Spleen (tissue), 11 donors: ENCODE data around the gene TSFM. TPM values are rescaled to one million over a fixed set of nuclear protein-coding genes. Genes with fewer than 3 reads are reported as not detected.
A peak's percentile ranks its signal among the peaks of the same experiment; 100 is the strongest.

Experiments used
- DNase-seq: peaks from one replicate; pipeline ENCODE4 v3.0.0-alpha.2; 2020
- H3K27ac ChIP-seq, 8 donors: fragments of 200-600 bp; sonication (generic) in 7 of 8; 1 replicate in 4 of 8; 2 replicates in 4 of 8; pipeline versions ENCODE4 v1.5.0 to v1.8.0; 2016 to 2021; ENCODE audit warnings: inconsistent platforms in 4 of 8, mild to moderate bottlenecking in 4 of 8, moderate library complexity in 1 of 8
- H3K27me3 ChIP-seq, 7 donors: fragments of 200-600 bp; sonication (generic) in 6 of 7; replicated peaks in 1 of 7; 1 replicate in 4 of 7; 2 replicates in 3 of 7; pipeline versions ENCODE4 v1.5.0 to v1.8.0; 2016 to 2021; ENCODE audit warnings: inconsistent platforms in 3 of 7, mild to moderate bottlenecking in 1 of 7
- H3K36me3 ChIP-seq, 6 donors: fragments of 200-600 bp; sonication (generic) in 5 of 6; 1 replicate in 4 of 6; 2 replicates in 2 of 6; pipeline versions ENCODE4 v1.5.0 to v1.8.0; 2016 to 2021; ENCODE audit warnings: inconsistent platforms in 2 of 6
- H3K4me1 ChIP-seq, 6 donors: fragments of 200-600 bp; sonication (generic) in 5 of 6; 1 replicate in 3 of 6; 2 replicates in 3 of 6; pipeline versions ENCODE4 v1.5.0 to v1.8.0; 2016 to 2021; ENCODE audit warnings: inconsistent platforms in 3 of 6
- H3K4me3 ChIP-seq, 8 donors: fragments of 200-600 bp; sonication (generic) in 7 of 8; 1 replicate in 4 of 8; 2 replicates in 4 of 8; pipeline versions ENCODE4 v1.5.0 to v1.8.0; 2016 to 2021; ENCODE audit warnings: inconsistent platforms in 4 of 8, mild to moderate bottlenecking in 4 of 8, moderate library complexity in 2 of 8
- H3K9me3 ChIP-seq, 8 donors: fragments of 200-600 bp; sonication (generic) in 7 of 8; 1 replicate in 4 of 8; 2 replicates in 4 of 8; pipeline versions ENCODE4 v1.5.0 to v1.8.0; 2016 to 2021; ENCODE audit warnings: inconsistent platforms in 4 of 8
- POLR2A ChIP-seq, 3 donors: fragments of 450-650 bp; IDR thresholded peaks; one replicate each; pipeline ENCODE4 v1.5.1; 2017; ENCODE audit warnings: antibody characterized with exemption in 3 of 3, mild to moderate bottlenecking in 1 of 3
- POLR2AphosphoS5 ChIP-seq, 3 donors: sonication (generic); formaldehyde crosslinking; IDR thresholded peaks; one replicate each; pipeline ENCODE4 v1.5.1; 2017; ENCODE audit warnings: antibody characterized with exemption in 3 of 3
- WGBS, 5 donors: extraction: QIAGEN DNeasy Blood & Tissue Kit in 3 of 5; methylation state at CpG; one replicate each; pipeline versions ENCODE4 v1.1.5 to v1.1.7; 2013 to 2018; 5-methylcytosine and 5-hydroxymethylcytosine counted together
- intact Hi-C: fragments of 100-400 bp; cut with DNase I; formaldehyde crosslinking; loops from one replicate; pipeline ENCODE4 v1.15.0; 2023; ENCODE audit warnings: low total_unique reads
- polyA plus RNA-seq, 3 donors: library from polyadenylated mRNA; stranded (reverse); fragments of 200-250 nt; gene quantifications; one replicate each; pipeline ENCODE4 v1.2.1, GENCODE V29; 2013
- total RNA-seq, 7 donors: library from RNA; depleted of rRNA in 3 of 7; stranded (reverse); fragments of >200 nt in 3 of 7; fragmentation: NEBNext Ultra II Directional in 4 of 7; extraction: Animal tissue kit (Norgen Biotek cat#: 25700) in 4 of 7; gene quantifications; one replicate each; pipeline versions ENCODE4 v1.1.0 to v1.2.1, GENCODE V29; 2016 to 2021
- TF ChIP-seq, protein P1 (sequence below), 11 experiments: fragments of 200-600 bp in 7 of 11; fragments of 450-650 bp in 4 of 11; sonication (generic) in 4 of 11; IDR thresholded peaks in 8 of 11; conservative IDR thresholded peaks in 3 of 11; 1 replicate in 7 of 11; 2 replicates in 4 of 11; pipeline versions ENCODE4 v1.4.0 to v1.8.0; 2016 to 2021; ENCODE audit warnings: antibody characterized with exemption in 11 of 11, inconsistent platforms in 4 of 11, mild to moderate bottlenecking in 1 of 11
- donor health status: healthy with polysubstance abuse.
- donor health status: DM: no; HTN: no; CAD: no; lungs with moderate emphysema.
- donor health status: DM: no; HTN: no; CAD: no.
- donor health status: Bipolar disorder and iron deficiency.
- donor health status: healthy.
- donor health status: DM: no; HTN: no; CAD: no.
- donor health status: DM: yes; HTN: yes; CAD: no.

Gene TSFM
- total and polyA plus RNA-seq, 10 donors: 13.2 to 38.2 (median 18.1) TPM

DNA sequence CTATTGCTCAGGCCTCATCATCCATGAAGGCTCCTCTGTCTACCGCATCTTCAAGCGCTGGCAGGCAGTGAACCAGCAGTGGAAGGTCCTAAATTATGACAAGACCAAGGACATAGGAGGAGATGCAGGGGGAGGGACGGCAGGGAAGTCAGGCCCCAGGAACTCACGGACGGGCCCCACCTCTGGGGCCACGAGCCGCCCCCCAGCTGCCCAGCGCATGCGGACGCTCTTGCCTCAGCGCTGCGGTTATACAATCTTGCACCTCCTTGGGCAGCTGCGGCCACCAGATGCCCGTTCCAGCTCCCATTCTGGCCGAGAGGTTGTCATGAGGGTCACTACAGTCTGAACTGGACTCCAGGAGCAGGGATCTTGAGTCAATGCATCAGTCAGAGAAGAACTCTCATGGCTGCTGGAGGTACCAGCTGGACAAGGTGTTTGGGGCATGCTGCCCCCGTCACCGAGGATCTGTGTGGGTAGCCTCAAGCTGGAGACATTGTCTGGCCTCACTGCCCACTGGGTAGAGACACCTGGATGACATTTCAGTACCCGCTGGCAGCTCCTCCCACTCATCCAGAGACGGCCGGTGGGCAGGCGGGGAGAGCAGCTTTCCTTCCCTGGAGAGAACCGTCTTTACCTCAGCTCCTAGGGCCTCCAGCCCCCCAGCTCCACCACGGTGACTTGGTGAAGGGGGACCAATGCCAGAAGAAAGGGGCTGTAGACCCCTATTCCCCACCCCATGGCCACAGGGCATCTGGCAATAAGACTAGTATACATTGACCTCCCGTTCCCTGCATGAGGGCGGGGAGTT is 23.8 kb upstream of the TSFM start:
- Histone ChIP-seq H3K36me3 (peaks cover 0 to 23% (median 19%) of the 10 kb centered on the region in 6 donors), H3K4me3 (no peak overlapping the region), H3K9me3 (no peaks in the 10 kb centered on the region), H3K27ac (no peak overlapping the region), H3K4me1 (peaks cover 11 to 47% (median 27%) of the 10 kb centered on the region in 6 donors), H3K27me3 (peaks cover 0 to 17% (median 0%) of the 10 kb centered on the region in 7 donors)
- intact Hi-C loops: no loop called here
- 89 to 97% (median 94%) methylated on average over 15 to 25 of the region's 25 CpGs for WGBS, 5 donors
- DNase-seq: no peak
- TF ChIP-seq POLR2AphosphoS5 (IDR thresholded peaks at IDR 0.05) (peak in 1 of 3 donors; percentile 21), POLR2A (IDR thresholded peaks at IDR 0.05) (no peak)
- TF ChIP-seq, protein P1, sequence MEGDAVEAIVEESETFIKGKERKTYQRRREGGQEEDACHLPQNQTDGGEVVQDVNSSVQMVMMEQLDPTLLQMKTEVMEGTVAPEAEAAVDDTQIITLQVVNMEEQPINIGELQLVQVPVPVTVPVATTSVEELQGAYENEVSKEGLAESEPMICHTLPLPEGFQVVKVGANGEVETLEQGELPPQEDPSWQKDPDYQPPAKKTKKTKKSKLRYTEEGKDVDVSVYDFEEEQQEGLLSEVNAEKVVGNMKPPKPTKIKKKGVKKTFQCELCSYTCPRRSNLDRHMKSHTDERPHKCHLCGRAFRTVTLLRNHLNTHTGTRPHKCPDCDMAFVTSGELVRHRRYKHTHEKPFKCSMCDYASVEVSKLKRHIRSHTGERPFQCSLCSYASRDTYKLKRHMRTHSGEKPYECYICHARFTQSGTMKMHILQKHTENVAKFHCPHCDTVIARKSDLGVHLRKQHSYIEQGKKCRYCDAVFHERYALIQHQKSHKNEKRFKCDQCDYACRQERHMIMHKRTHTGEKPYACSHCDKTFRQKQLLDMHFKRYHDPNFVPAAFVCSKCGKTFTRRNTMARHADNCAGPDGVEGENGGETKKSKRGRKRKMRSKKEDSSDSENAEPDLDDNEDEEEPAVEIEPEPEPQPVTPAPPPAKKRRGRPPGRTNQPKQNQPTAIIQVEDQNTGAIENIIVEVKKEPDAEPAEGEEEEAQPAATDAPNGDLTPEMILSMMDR (IDR thresholded peaks at IDR 0.05 in 8 of 11, conservative IDR thresholded peaks at IDR 0.05 in 3 of 11): no peak

GRCh38 chr12:57759360-57759980 is 23.1 kb upstream of the TSFM start:
- intact Hi-C loops: no loop called here
- DNase-seq: no peak
- Histone ChIP-seq H3K36me3 (peaks cover 0 to 23% (median 19%) of the 10 kb centered on the region in 6 donors), H3K4me3 (no peak overlapping the region), H3K27me3 (peaks cover 0 to 24% (median 7%) of the 10 kb centered on the region in 7 donors), H3K9me3 (no peaks in the 10 kb centered on the region), H3K4me1 (peaks cover 11 to 45% (median 22%) of the 10 kb centered on the region in 6 donors), H3K27ac (no peak overlapping the region)
- 37 to 48% (median 41%) methylated on average over 3 of the region's 3 CpGs for WGBS, 5 donors
- TF ChIP-seq, protein P1 (IDR thresholded peaks at IDR 0.05 in 8 of 11, conservative IDR thresholded peaks at IDR 0.05 in 3 of 11): peak in 7 of 11 experiments; percentile 22 to 59 (median 40)
- no peak for TF ChIP-seq POLR2A (IDR thresholded peaks at IDR 0.05)

- Histone ChIP-seq H3K4me1 (peaks cover 20 to 50% (median 29%) of the 10 kb centered on the region in 6 donors), H3K27me3 (peaks cover 4 to 24% (median 17%) of the 10 kb centered on the region in 7 donors), H3K36me3 (peaks cover 0 to 23% (median 19%) of the 10 kb centered on the region in 6 donors), H3K9me3 (no peaks in the 10 kb centered on the region), H3K27ac (no peak overlapping the region), H3K4me3 (no peak overlapping the region)
- TF ChIP-seq, protein P1 (IDR thresholded peaks at IDR 0.05 in 8 of 11, conservative IDR thresholded peaks at IDR 0.05 in 3 of 11): no peak
- DNase-seq: no peak
- 78 to 92% (median 90%) methylated on average over 3 of the region's 3 CpGs for WGBS, 5 donors
- intact Hi-C loops: no loop called here
These were observed 22.1 kb upstream of the TSFM start for GRCh38 chr12:57760347-57760982.
